IPS DF 4.7 (cell line): ENCODE results near the gene CHD3.
"Not testable (repeated sequence)": the region's sequence is repeated elsewhere in the genome, so short reads cannot be mapped to it uniquely, and the experiment has no call there.

Source experiments
- DNase-seq: peaks from one replicate; pipeline ENCODE4 v3.0.0-alpha.2; 2013; ENCODE audit warnings: low spot score; ENCODE audit errors: extremely low read depth

CHD3 gene

DNA sequence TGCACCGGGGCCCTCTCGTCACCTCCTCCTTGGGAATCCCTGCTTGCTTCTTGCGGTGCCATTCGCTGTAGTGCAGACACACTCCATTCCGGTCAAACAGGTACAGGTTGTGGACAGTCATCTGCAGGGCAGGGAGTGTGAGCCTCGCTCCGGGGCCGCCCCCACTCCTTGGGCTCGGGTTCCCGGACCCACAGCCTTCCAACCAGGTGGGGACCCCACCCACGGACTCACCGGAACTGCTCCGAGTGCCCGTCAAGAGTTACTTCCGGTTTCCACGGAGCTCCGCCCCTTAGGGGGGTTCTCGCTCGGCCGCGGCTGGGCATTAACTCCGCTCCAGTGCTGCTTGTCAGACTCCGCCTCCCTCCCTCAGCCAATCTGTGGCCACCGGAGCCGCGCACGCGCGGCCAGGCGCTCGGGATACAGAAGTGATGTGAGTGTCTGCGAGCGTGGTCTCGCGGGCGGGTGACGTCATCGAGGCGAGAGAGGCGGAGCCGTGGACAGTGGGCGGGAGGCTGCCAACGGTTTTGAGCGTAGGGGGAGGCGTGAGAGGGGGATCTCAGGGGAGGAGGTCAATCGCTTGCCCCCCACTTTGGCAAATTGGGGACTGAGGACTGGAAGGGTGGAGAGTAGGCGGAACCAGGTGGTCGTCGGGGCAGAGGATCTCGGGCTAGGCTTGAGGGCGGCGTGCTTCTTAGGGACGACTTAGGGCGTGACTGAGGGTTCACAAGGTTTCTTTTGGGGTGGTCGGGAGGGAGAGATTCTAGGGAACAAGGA, 43.3 kb downstream of the CHD3 start, which contains the start of the genes CNTROB and TRAPPC1:
TSS of gene CNTROB (plus strand) at position 498 of the 774 bp plus-strand sequence. CDS start 874 bp downstream, outside the sequence.
TSS of gene TRAPPC1 (minus strand) at position 238 of the 774 bp plus-strand sequence. CDS start at position 121, 117 bp downstream.
- DNase-seq: no peak

DNA sequence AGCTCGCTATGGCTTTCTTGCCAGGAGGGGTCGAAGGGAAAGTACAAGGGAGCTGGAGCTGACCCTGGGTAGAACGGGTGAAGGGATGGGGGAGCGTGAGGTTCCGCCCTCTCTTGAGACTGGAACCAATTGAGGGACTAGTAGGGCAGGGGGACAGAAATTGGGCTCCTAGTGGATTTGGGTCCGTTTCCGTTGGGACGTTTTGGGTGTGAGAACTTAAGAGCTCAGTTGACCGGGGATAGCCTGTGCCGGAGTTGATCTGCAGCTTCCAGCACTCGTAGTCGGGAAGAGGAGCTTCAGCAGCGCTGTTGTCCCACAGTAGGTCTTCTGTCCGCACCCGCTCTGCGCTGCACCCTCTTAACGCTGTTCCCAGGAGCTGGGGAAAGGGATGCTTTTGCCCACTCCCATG, 43.9 kb downstream of the CHD3 start:
- no peak for DNase-seq

DNA sequence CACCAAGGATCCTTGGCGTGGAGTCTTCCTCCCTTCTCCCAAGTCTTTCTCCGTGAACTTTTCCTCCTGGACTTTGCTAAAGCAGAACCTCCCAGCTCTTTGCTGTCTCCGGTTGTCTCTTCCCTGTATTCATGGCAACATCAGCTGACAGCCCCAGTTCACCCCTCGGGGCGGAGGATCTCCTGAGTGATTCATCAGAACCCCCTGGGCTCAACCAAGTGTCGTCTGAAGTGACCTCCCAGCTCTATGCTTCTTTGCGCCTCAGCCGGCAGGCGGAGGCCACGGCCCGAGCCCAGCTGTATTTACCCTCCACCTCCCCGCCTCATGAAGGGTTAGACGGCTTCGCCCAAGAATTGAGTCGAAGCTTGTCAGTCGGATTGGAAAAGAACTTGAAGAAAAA, 44.4 kb downstream of the CHD3 start:
- no peak for DNase-seq

DNA sequence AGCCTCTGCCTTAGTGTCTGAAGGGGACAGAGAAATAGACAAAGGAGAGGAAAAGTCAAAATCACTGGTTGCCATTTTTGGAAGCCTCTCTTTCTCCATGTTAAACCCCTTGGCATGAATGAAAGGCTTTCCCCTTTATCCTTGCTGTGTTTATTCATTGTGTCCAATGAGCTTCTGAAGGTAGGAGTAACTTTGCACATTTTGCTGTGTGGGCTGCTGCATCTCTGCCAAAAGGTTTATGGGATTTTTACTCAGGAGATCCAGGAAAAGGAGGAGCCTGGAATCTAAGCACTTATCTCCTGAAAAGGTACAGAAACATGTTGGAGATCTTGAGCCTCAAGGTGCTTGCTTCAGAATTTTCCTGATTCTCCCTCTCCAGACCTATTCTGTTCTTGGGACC, 47.3 kb downstream of the CHD3 start:
- DNase-seq: no peak

DNA sequence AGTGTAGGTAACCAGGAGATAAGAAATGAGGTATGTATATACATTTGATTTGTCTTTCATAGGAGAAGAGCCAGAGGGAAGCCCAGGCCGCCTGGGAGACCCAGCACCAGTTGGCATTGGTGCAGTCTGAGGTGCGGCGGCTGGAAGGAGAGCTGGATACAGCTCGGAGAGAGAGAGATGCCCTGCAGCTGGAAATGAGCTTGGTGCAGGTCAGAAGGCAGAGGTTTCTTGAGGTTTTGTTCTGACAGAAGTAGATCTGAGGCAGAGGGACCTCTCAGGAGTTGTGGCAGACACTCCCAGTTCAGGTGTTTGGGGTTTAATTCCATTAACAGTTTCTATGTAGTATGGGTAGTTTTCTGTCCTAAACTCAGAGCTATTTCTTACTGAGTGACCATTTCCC, 51.4 kb downstream of the CHD3 start:
- DNase-seq: no peak

DNA sequence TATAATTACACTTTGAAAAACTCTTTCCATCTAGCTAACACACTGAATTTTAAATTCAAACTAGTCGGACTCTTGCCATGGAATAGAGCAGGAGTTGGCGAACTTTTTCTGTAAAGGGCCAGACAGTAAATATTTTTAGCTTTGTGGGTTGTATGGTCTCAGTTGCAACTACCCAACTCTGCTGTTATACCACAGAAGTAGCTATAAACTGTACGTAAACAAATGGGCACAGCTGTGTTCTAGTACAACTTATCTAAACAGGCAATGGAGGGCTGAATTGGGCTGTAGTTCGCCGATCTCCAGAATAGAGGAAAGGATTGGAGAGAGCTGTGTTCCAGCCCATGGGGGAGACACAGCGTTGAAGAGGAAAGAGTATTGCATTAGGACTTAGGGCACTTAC, 52.2 kb downstream of the CHD3 start:
- no peak for DNase-seq

DNA sequence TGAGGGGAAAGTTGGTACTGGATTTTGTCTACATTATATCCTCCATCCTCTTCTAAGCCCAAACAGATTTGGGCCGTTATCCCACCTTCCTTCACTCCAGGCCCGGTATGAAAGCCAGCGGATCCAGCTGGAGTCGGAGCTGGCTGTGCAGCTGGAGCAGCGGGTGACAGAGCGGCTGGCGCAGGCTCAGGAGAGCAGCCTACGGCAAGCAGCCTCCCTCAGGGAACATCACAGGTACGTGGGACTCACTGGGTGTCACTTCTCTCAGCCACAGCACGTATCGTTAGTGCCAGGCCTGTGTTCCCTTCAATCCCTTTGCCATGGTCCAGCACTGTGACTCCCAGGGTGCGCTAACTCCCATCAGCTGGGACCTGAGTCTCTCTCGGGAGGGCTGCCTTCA, 54.7 kb downstream of the CHD3 start:
- DNase-seq: no peak

DNA sequence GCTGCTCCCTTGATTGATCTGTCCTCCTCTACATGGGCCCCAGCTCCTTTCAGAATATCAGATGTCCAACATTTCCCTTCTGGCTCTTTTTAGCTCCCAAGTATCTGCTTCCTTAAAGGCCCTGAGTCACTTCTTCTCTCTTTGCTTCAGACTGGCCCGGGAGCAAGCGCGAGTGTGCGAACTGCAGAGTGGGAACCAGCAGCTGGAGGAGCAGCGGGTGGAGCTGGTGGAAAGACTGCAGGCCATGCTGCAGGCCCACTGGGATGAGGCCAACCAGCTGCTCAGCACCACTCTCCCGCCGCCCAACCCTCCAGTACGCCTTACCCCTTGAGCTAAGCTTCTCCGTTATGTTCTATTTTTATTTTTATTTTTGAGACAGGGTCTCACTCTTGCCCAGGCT, 55.7 kb downstream of the CHD3 start:
- DNase-seq: no peak

DNA sequence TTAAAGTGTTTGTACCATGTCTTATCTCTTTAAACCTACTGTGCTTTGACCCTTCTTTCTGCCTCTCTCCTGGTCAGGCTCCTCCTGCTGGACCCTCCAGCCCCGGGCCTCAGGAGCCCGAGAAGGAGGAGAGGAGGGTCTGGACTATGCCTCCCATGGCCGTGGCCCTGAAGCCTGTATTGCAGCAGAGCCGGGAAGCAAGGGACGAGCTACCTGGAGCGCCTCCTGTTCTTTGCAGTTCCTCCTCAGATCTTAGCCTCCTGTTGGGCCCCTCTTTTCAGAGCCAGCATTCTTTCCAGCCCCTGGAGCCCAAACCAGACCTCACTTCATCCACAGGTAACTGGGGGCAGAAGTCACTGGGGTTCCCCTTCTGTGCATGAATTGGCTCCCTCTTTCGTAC, 57.1 kb downstream of the CHD3 start:
- no peak for DNase-seq

DNA sequence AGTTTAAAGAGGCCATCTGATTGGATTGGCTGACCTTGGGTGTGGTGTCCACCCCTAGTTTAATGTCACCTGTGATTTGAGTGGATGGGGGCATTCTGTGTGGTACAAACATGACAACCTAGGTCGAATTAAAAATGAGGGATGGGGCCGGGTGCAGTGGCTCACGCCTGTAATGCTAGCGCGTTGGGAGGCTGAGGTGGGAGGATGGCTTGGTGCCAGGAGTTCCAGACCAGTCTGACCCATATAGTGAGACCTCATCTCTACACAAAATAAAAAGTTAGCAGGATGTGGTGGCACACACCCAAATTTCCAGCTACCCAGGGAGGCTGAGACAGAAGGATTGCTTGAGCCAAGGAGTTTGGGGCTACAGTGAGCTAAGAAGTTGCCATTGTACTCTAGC, 57.9 kb downstream of the CHD3 start:
- DNase-seq: no peak

DNA sequence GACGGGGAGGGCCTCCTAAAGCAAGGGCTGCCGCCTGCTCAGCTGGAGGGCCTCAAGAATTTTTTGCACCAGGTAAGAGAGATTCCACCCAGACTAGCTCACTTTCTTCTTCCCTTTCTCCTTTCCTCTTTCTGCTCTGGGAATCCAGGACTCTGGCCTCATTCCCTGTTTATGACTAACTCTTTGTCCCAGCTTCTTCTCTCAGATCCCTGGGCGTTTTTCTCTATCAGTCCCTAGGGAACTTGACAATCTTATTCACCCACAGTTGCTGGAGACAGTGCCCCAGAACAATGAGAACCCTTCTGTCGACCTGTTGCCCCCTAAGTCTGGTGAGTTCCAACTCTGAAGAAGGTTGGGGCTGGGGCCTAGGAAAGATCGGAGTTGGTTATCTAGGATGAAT, 59.1 kb downstream of the CHD3 start:
- no peak for DNase-seq

DNA sequence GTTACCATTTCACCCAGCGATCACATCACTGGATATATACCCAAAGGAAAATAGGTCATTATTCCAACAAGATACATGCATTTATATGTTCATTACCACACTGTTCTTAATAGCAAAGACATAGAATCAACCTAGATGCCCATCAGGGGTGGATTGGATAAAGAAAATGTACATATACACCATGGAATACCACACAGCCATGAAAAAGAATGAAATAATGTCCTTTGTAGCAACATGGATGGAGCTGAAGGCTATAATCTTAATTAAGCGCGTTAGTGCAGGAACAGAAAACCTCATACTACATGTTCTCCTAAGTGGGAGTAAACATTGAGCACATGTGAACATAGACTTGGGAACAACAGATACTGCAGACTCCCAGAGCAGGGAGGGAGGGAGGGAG, 62.0 kb downstream of the CHD3 start:
- no peak for DNase-seq

DNA sequence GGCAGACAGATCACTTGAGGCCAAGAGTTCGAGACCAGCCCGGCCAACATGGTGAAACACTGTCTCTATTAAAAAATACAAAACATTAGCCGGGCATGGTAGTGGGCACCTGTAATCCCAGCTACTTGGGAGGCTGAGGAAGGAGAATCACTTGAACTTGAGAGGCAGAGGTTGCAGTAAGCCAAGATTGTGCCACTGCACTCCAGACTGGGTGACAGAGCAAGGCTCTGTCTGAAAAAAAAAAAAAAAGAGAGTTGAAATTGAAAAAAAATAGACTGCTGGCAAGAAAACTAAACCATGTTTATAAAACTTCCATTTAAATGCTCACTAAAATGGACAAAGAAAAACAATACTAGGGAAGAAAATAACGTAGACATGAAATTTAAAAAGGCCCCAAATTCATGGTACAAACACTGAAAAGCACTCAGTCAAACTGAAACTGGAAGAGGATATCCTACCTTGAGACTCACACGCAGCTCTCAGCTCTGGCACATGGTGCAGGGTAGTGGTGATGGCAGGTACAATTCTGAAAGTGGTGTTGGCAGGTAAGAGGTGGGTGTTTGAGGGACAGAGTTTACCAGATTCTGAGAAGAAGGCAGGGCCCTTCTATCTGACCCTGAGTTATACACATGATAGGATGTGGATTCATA, 62.7 kb downstream of the CHD3 start:
- DNase-seq: no peak

DNA sequence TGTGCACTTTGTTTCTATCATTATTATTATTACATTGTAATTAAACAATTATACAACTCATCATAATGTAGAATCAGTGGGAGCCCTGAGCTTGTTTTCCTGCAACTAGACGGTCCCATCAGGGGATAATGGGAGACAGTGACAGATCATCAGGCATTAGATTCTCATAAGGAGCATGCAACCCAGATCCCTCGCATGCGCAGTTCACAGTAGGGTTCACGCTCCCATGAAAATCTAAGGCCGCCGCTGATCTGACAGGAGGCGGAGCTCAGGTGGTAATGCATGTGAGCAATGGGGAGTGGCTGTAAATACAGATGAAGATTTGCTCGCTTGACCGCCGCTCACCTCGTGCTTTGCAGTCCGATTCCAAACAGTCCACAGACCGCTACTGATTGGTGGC, 64.7 kb downstream of the CHD3 start:
- not testable (repeated sequence) for DNase-seq

DNA sequence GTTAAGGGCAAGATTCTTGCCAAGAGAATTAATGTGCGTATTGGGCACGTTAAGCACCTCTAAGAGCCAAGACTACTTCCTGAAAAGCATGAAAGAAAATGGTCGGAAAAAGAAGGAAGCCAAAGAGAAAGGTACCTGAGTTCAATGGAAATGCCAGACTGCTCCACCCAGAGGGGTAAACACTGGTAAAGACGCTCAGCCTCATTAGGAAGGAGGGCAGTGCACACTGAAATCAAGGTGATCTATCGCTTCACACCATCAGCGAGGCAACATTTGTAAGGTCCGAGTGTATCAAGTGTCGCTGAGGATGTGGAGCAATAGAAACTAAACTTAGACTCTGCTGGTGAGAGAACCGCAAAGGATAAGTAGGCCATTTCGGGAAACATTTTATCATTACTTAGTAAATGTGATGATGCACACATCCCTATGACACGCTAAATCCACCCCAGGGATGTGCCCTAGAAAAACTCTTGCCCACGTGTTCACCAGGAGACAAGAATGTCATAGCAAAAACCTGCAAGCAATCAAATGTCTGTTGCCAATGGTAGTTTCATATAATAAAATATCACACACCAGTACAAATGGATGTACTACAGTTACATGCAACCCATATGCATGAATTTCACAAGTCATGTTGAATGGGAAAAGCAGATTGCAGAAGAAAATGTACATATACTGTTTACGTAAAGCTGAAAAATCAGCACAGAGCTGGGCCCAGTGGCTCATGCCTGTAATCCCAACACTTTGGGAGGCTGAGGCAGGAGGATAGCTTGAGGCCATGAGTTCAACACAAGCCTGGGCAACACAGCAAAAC, 67.0 kb downstream of the CHD3 start:
- DNase-seq: no peak

DNA sequence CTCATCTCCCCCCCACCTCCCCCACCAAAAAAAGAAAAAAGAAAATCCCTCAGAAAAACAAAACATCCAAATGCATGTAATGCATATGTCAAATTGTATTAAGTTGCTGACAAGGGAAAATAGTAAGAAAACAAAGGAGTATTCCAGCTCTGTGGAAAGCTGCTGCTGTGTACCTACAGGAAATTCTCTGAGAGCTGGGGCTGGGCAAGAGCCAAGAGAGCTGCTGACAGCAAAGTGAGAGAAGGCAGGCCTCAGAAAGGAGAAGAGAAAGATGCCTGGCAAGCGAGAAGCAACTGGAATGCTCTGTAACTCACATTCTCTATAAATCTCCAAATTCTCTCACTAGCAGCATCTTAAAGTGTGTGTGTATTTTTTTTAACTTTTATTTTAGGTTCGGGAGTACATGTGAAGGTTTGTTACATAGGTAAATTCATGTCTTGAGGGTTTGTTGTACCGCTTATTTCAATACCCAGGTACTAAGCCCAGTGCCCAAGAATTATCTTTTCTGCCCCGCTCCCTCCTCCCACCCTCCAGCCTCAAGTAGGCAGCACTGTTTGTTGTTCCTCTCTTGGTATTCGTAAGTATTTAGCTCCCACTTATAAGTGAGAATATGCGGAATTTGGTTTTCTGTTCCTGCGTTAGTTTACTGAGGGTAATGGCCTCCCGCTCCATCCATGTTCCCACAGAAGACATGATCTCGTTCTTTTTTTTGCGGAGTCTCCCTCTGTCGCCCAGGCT, 67.8 kb downstream of the CHD3 start:
- DNase-seq: no peak

DNA sequence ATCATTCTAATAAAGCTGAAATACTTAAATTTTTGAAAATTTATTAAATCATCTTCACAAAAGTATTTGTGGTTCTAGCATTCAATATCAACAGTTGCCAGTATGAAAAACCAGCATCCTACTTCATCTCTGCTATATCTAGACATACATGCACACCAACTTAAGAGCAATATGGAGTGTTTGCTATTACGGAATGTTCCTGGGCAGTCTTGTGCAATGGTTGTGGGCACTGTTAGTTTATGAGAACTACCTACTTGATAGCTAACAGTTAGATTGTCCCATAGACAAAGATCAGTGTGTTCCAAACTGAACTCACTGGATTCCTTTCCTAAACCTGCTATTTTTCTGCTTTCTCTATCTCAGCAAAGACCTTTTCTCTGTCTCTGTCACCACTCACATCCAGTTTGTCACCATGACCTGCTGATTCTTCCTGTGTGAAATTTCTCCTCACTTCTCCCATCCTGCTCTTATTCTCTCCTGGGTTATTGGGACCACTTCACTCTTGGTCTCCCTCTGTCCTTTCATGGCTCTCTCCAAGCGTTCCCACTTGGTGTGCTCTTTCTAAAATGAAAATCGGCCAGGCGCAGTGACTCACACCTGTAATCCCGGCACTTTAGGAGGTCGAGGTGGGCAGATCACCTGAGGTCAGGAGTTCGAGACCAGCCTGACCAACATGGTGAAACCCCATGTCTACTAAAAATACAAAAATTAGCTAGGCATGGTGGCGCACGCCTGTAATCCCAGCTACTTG, 71.1 kb downstream of the CHD3 start:
- no peak for DNase-seq

DNA sequence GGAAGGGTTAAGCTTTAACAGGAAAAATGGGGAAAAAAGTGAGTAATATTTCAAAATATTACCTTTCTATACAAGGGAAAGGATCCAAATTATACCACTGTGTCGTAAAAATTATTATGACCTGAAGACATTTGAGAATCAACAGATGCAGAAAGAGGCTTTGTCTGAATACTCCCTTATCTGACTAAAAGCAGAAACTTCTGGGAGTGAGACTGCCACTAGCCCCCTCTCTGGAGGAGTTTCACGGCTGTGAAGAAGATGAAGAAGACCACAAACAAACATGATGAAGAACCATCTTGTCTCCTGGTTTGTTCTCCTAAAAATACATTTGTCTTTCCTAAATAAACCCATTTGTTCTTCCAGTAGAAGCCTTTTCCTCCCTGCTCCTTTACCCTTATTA, 72.8 kb downstream of the CHD3 start:
- no peak for DNase-seq
